Midbrain (tissue), 1 donor: ENCODE data around the gene NKAIN4.

Source experiments
- DNase-seq: peaks from one replicate; lab custom pipeline; 2025; lab: John Stamatoyannopoulos, UW

Gene NKAIN4

DNA sequence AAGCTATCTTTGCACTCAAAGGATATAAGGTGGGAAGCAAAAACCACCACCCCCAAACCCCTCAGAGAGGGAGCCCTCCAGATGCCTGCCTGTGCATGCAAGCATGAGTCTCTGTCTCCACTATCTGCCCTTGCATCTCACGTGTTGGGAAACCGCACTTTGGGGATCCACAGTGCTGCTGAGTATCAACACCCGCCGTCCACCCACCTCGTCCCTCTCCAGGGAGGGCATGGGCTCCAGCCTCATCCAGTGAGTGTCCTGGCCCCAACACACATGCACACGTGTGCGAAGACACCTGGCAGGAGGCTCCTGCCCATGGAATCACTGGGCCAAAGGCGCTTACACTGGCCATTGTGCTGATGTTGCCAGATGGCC lies 34.8 kb downstream of the NKAIN4 start:
- no peak for DNase-seq

DNA sequence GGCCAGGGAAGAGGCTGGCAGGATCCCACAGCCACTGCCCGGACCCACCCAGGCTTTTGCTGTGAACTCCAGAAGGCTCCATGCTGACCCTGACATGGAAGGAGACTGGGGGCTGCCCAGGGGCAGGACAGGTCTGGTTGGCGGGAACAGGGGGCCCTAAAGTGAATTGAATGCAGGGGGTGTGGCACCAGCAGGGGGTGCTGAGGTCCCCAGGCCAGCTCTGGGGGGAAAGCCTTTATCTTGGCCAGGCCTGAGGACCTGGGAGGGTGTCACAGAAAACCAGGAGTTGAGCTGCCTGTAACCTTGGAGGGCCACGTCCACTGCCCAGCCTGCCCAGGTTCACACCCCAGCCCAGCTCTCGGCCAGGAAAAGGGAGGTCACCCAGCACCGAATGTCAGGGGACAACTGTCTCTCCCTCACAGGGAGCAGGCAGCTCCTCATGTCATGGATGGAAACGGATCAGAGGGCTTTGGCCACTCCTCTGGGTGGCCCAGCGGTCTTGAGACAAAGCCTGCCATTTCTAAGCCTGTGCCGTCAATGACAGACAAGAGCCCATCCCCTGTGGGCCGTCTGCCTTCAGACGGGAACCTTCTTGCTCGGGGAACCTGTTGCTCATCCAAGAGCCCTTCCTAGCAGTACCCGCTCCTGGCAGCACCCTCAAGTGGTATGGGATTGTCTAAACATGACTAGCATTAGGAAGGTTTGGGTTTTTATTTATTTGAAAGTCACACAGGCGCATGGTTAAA lies 35.4 kb downstream of the NKAIN4 start:
- DNase-seq = no peak

DNA sequence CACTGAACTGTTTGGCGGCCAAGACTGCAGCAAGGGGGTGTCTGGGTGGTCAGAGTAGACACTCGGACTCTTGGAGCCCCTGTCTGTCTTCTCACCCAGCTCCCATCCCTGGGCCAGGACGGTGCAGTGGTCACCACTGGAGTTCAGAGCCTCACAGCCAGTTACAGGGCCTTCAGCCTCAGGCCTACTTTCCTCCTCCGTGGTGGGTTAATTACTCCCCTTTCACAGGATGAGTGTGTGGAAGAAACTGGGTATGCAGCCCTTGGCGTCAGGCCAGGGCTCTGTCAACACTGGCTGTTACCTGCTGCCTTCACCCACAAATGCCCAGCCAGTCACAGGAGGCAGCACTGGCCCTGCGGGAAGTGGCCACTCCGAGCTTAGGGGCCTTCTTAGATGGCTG lies 36.6 kb downstream of the NKAIN4 start:
- no peak for DNase-seq

DNA sequence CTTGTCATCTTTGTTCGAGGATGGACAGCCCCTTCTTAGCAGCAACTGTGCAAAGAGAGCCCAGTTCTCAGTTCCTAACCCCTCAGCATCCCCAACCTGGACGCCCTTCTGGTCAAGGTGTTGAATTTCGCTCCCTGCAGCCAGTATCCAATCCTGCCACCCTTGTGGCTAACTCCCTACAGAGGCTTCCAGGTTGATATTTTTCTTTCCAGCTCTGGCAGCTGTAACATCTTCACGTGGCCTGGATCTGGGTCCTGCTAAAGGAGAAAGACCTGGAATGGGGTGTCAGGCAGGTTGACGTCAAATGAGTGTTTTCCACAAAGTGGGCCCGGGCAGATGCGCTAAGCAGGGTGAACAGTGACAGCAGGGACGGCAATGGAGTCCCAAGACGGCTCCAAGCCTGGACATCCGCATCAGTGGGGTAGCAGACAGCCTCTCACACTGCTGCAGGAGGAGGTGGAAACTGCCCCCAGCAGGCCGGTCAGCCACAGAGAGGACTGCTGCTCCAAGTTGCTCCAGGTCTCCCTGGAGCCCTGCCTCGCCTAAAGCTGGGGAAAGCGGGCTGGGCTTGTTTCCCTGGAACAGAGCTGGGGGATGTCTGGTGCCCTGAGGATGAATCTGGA lies 37.3 kb downstream of the NKAIN4 start:
- no peak for DNase-seq

DNA sequence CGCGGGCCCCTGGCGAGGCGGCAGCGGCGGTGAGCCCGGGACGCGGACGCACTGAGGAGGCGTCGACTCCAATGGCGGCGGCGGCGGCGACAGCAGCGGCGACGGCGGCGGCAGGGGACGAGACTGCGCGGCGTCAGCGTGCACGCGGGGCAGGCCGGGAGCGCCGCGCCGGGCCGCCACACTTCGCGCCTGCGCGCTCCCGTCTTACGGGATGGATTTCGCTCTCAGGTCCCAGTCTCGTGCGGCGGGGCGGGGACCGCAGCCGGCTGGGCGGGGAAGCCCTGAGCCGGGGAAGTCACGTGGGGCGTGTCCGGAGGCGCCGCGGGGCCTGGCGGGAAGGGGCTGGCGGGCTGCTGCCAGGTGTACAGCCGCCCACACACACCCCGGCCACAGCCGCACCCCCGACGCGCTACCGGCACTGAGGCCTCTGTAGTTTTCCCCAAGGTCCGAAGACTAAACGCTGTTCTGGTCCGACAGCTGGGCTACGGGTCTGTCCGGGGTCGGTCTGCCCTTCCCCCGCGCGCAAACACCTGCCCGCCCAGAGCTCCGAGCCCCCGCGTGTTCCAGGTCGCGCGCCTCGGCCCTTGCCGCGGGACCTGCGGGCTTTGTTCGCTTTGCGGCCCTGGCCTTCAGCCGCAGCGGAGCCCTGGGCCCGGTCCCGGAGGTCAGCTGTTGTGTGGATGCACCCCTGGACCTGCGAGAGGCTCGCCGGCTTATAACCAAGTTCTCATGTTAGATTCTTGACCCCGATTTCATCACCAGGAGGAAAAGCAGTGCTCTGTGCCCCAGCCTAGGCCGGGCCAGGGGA lies 38.0 kb downstream of the NKAIN4 start, which contains the start of gene YTHDF1:
Gene YTHDF1 (minus strand): TSS at position 91 of the 808 bp plus-strand sequence. CDS start 239 bp downstream, outside the sequence.
- DNase-seq = peak; percentile 94

DNA sequence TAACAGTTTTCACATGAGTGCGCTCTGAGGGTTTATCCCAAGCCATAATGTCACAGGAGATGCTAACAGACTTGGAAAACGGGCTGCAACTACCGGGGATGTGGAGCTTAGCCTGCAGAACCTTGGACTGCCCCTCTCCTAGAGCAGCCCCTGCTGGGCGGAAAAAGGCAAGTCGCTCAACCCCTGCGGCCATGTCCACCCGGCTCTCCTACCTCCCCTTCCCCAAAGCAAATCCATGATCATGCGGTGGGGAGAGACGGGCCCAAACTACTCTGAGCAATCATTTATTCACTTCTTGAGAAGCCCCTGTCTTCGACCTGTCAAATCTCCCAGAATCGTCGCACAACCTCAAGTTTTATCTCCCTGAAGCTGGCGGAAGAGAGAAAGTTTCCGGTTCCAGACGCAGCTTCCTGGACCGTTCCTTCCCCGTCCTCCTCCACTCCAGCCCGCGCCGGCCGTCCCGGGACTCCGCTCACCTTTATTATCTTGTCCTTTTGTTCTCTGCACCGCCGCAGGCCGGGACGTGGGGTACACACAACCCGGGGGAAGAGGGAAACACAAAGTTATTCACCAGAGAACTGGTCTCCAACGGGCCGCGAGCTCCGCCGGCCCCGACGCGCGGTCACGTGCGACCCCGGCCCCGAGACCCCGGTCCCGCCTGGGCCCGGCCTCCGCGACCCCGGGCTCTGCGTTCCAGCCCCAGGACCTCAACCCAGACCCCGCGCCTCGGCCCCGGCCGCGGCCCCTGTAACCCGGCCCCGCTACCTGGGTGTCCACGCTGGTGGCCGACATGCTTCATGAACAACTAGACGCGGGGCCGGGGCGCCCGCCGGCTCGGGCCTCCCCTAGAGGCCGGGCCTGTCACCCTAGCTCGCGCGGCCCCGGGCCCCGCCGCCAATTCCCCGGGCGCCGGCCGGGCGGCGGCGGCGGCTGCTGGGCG lies 38.9 kb downstream of the NKAIN4 start:
- no peak for DNase-seq

DNA sequence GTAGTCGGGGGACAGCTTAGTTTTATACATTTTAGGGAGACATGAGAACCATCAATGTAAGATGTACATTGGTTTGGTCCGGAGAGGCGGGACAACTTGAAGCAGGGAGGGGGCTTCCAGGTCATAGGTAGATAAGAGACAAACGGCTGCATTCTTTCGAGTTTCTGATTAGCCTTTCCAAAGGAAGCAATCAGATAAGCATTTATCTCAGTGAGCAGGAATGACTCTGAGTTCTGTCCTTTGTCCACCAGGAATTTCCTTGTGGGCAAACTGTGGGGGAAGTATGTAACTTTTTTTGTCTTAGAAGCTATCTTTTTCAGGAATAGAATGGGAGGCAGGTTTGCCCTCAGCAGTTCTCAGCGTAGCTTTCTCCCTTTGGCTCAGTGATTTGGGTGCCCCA lies 39.7 kb downstream of the NKAIN4 start:
- no peak for DNase-seq

DNA sequence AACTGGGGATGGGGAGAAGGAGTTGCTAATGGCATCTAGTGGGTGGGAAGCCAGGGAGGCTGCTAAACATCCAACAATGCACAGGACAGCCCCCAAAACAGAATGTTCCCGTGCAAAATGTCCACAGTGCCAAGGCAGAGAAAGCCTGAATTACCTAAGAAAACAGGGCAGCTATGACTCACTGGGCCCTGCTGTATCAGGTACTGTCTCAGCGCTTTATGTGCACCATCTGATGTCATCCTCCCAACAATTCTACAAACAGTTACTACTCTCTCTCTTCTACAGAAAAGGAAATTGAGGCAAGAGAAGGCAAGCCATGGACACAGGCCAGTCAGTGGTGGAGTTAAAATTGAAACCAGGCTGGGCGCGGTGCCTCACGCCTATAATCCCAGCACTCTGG lies 41.5 kb downstream of the NKAIN4 start:
- no peak for DNase-seq

DNA sequence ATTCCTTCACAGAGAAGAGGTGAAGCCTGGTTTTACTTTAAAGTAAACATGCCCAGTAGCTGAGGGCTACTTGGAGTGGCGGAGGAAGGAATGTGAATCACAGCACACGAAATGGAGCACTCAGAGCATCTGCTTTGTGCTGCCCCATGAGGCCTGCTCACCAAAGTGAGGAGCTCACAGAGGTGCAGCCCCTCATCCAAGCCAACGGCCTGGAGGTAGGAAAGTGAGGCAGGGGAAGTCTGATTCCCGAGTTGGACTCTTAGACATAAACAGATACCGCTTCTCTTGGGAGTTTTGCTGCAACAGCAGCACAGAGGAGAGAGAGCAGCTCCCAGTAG lies 41.9 kb downstream of the NKAIN4 start:
- no peak for DNase-seq

DNA sequence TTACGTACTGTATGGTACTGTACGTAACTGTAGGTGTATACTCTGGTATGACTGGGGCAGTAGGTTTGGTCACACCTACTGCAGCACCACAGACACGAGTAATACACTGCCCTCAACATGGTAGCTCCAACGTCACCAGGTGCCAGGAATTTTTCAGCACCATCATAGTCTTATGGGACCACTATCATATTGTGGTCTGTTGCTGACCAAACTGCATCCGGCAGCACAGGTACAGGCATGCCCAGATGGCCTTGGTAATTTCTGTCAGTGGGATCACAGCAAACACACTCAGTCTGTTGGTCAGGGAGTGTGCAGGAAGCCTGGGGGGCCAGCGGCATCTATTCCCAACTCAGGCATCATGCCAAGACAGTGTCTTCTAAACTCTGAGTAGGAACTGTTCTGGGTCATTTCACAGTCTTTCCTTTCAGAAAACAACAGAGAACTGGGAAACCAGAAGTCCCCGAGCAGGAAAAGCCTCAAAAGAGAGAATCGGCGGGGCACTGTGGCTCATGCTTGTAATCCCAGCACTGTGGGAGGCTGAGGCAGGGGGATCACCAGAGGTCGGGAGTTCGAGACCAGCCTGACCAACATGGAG lies 44.2 kb downstream of the NKAIN4 start:
- no peak for DNase-seq

DNA sequence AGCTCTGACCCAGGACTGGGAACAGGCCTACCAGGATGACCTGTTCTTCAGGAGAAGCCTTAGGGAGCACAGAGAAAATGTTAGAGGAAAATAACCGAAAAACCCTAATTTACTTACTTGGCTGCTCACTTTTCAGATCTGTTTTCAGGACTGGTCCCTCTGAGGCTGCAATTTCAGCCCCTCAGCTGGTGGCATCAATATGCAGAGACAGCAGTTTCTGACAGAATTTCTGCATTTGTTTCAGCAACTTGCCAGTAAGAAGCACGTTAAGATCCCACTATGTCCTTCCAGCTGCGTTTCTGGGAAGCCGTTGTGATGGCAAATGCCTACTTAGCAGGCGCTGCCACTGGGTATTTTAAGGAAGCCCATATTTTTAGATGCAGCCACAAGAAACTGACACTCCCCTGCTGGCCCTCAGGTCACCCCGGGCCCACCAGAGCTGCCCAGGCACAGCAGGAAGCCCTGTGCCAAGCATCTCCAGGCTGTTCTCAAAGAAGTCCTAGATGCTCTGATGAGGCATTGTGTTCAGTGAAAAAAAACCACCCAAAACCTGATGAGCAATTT lies 45.8 kb downstream of the NKAIN4 start:
- DNase-seq = peak; percentile 7

DNA sequence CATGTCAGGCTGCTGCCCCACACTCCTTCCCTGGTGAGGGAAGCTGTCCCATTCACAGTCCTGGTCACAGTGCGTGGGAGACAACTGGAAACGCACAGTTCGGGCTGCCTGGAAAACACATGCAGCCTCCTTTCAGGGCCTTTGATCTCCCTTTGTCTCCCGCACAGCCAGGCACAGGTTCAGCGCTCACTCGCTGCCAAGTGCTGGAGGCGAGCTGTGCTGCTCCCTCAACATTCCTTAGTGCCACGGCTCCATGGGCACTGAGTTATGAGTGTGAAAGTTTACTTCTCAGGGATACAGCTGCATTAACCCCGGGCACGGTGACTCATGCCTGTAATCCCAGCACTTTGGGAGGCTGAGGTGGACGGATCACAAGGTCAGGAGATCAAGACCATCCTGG lies 47.4 kb downstream of the NKAIN4 start:
- peak; percentile 45 for DNase-seq

DNA sequence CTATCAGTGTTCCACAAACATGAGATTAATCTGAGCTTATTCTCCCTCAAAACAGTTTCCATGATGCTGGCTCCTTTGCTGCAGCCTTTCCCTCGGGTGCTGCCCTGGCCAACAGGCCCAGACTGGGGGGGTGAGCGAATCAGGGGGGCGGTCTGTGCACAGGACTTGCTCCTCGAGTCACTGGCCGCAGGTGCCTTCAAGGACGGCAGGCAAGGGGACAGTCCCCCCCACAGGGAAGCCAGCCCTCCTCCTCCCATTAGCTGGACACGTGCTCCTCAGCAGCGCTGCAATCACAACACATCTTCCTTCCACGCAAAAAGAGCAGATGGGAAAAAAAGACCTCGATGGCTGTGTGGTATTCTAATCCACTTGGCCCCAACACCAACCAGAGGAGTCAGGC lies 48.4 kb downstream of the NKAIN4 start:
- DNase-seq = no peak

DNA sequence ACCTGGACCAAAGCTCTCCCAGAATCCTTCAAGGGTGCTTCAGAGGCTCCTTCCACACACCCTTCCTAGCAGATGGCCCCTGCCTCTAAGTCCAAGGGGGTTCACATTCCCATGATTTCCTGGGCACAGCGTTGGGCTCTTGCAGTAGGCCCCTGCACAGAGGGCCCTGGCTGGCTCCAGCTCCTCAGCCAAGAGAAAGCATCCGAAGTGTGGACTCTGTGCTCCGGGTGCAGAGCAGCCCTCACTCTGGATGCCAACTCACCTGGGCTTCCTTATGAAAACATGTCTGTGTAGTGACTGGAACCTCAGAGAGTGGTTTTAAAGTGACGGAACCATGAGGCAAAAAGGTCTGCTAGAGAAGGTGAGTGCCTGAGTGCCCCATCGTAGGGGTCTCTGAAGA lies 49.9 kb downstream of the NKAIN4 start:
- no peak for DNase-seq

DNA sequence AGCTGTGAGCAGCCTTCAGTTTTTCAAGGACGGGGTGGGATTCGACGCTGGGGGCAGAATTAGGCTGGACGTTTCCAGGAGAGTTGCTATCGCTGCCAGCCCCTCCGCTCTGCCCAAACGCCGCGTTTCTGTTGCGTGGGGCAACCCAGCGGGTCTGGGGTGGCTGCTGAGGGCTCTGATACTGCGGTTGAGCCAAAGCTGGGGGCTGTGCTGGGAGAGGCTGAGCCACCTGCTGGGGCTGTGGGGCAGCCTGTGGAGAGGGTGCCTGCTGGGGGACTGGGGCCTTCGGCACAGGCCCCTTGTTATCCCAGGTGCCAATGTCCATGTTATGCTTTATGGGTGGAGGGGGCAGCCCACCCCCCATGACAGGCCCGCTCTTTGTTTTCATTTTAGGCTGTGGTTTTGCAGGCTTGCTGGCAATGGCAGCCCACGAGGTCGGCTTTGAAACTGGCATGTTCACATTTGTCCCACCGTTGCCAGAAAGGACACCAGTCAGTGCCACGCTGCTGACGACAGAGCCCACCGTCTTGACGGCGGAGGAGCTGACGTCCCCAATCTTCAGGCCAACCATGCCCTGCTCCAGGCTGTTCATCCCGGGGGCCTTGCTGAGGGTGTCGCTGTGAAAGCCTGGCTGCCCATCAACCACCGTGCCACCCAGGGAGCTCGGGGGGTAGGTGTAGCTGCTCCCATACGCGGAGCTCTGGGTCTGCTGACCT lies 51.3 kb downstream of the NKAIN4 start:
- no peak for DNase-seq

DNA sequence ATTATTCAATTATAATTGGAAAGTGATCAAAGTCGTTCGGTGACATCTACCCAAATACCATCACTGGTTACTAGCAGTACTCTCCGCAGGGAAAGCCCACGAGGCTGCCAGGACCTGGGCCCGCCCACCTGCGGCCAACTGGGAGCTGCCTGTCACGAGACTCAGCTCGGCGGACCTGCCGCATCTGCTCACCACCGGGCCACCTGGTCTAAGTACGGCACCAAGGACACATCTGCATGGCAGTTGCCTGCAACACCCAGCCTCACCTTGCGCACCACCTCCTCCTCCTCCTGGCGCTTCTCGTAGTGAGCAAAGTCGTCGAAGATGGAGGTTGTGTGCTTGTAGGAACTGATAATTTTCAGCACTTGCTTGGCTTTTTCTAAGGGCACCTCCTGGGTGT lies 52.2 kb downstream of the NKAIN4 start:
- DNase-seq = no peak

DNA sequence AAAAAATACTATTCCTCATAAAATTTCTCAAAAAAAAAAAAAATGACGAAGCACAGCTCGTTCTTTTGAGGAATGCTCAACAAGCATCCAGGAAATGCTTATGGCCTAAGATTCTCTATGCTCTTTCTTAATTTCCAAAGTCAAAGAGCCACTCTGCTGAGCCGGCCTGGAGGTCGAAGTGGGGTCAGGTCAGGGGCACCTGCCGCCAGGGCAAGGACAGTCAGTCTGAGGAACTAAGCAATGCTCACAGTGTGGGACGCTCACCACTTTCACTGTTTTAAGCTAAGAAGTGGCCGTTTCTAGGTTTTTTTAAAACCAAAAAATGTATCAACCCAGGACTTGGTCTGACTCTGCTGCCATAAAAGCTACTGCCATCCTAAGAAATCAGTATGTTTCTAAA lies 55.7 kb downstream of the NKAIN4 start:
- no peak for DNase-seq

DNA sequence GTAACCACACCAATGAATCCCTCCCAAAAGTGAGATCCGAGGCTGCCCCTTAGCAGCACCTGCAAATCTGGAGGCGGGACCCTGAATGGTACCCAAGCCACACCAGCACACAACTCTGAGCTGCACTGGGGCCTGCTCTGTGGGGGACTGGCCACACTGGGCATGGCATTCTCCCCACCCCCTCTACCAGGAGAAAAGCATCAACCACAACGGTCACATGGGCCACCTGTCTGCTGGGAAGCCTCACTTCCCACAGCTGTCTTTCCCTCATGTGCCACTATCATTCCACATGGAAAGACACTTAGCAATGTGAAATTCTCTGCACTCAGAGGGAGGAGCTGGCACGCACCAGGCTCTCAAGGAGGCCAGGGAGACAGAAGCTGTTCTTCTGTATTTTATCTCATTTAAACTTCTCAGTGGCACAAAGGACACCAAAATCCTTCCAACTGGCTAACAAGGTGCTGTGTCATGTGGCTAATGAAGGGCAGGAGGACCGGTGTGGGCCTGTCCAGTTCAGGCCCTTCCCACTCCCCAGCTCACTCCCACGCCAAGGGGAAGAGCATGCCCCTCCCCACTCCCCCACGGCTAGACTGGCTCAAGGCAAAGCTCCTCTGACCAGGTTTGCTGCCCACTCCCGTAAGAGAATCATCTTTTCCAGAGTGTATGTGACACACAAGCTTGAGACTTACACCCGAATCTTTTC lies 57.3 kb downstream of the NKAIN4 start:
- DNase-seq = no peak

DNA sequence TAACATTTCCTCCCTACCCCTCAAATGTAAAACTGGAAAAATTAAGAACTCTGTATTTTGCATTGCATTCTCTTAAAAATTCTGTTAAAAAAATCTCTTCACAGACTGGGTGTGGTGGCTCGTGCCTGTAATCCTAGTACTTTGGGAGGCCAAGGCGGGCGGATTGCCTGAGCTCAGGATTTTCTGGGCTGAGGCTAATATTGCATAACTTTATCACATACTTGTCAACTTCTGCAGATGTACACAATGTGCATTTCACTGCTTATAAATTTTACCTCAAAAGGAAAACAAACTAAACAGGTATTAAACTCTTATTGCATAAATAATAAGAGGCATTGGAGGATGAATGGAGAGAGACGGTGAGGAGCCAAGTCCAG lies 59.5 kb downstream of the NKAIN4 start:
- no peak for DNase-seq
